T-helper 2 cell treated with Interferon-gamma antibody and Interleukin-4, amounts not matched to agents 5 μg/mL and 100 μg/mL, for 36 hours (primary cell): ENCODE results near the gene AATK.
"Not testable (repeated sequence)": the region's sequence is repeated elsewhere in the genome, so short reads cannot be mapped to it uniquely, and the experiment has no call there.

Experiments used
- DNase-seq: peaks from one replicate; pipeline ENCODE4 v3.0.0; 2021; ENCODE audit warnings: low spot score
- H3K27ac Mint-ChIP-seq: one replicate; pipeline ENCODE4 v1.8.0; 2021; ENCODE audit warnings: mild to moderate bottlenecking, mixed read lengths
- H3K27me3 Mint-ChIP-seq: one replicate; pipeline ENCODE4 v1.8.0; 2021; ENCODE audit warnings: low read depth, mixed read lengths
- H3K36me3 Mint-ChIP-seq: one replicate; pipeline ENCODE4 v1.8.0; 2021; ENCODE audit warnings: low read depth, mixed read lengths
- H3K4me1 Mint-ChIP-seq: one replicate; pipeline ENCODE4 v1.8.0; 2021; ENCODE audit warnings: low read depth, mixed read lengths
- H3K4me3 Mint-ChIP-seq: one replicate; pipeline ENCODE4 v1.8.0; 2022; ENCODE audit warnings: mild to moderate bottlenecking, moderate library complexity, mixed read lengths
- H3K9me3 Mint-ChIP-seq: one replicate; pipeline ENCODE4 v1.8.0; 2021; ENCODE audit warnings: mixed read lengths

The AATK gene

GRCh38 chr17:81157848-81158687, 8.0 kb downstream of the AATK start:
- Mint-ChIP-seq H3K36me3 (no peaks in the 10 kb centered on the region), H3K4me1 (no peaks in the 10 kb centered on the region), H3K27me3 (peaks cover 2% of the 10 kb centered on the region), H3K27ac (no peak overlapping the region), H3K4me3 (no peak overlapping the region), H3K9me3 (no peaks in the 10 kb centered on the region)
- DNase-seq, result no peak

- DNase-seq, result no peak
- Mint-ChIP-seq H3K27ac (no peak overlapping the region), H3K4me1 (no peaks in the 10 kb centered on the region), H3K27me3 (peaks cover 2% of the 10 kb centered on the region), H3K36me3 (no peaks in the 10 kb centered on the region), H3K4me3 (no peak overlapping the region), H3K9me3 (no peaks in the 10 kb centered on the region)
Measured at GRCh38 chr17:81156866-81157805, 8.9 kb downstream of the AATK start.

GRCh38 chr17:81154961-81155360, 11.1 kb downstream of the AATK start:
- H3K27ac Mint-ChIP-seq, result no peak overlapping the region
- DNase-seq, result no peak
- H3K9me3 Mint-ChIP-seq, result no peaks in the 10 kb centered on the region
- no peak overlapping the region for H3K4me3 Mint-ChIP-seq
- no peaks in the 10 kb centered on the region for H3K4me1 Mint-ChIP-seq
- H3K27me3 Mint-ChIP-seq, result no peaks in the 10 kb centered on the region
- no peaks in the 10 kb centered on the region for H3K36me3 Mint-ChIP-seq

GRCh38 chr17:81154016-81154415, 12.0 kb downstream of the AATK start:
- H3K27me3 Mint-ChIP-seq, H3K27ac Mint-ChIP-seq, H3K4me1 Mint-ChIP-seq, H3K9me3 Mint-ChIP-seq, H3K4me3 Mint-ChIP-seq, H3K36me3 Mint-ChIP-seq, DNase-seq: not testable (repeated sequence)

- H3K36me3 Mint-ChIP-seq, result no peaks in the 10 kb centered on the region
- no peak for DNase-seq
- no peaks in the 10 kb centered on the region for H3K9me3 Mint-ChIP-seq
- H3K27me3 Mint-ChIP-seq, result no peaks in the 10 kb centered on the region
- H3K4me3 Mint-ChIP-seq, result no peak overlapping the region
- H3K27ac Mint-ChIP-seq, result no peak overlapping the region
- H3K4me1 Mint-ChIP-seq, result no peaks in the 10 kb centered on the region
Measured at GRCh38 chr17:81153340-81153803, 12.6 kb downstream of the AATK start.

GRCh38 chr17:81152288-81152828, 13.7 kb downstream of the AATK start:
- Mint-ChIP-seq H3K4me1 (no peaks in the 10 kb centered on the region), H3K36me3 (no peaks in the 10 kb centered on the region), H3K9me3 (no peaks in the 10 kb centered on the region), H3K27me3 (no peaks in the 10 kb centered on the region), H3K4me3 (no peak overlapping the region), H3K27ac (no peak overlapping the region)
- DNase-seq, result no peak

- Mint-ChIP-seq H3K27me3 (no peaks in the 10 kb centered on the region), H3K27ac (no peak overlapping the region), H3K4me1 (no peaks in the 10 kb centered on the region), H3K36me3 (no peaks in the 10 kb centered on the region), H3K9me3 (no peaks in the 10 kb centered on the region), H3K4me3 (no peak overlapping the region)
- DNase-seq, result no peak
Measured at GRCh38 chr17:81151278-81151677, 14.7 kb downstream of the AATK start.

GRCh38 chr17:81150377-81151077, 15.5 kb downstream of the AATK start:
- H3K27ac Mint-ChIP-seq, result no peak overlapping the region
- no peak for DNase-seq

GRCh38 chr17:81148986-81149533, 17.0 kb downstream of the AATK start:
- Mint-ChIP-seq H3K4me3 (no peak overlapping the region), H3K27ac (no peak overlapping the region), H3K4me1 (no peaks in the 10 kb centered on the region), H3K36me3 (no peaks in the 10 kb centered on the region), H3K9me3 (no peaks in the 10 kb centered on the region), H3K27me3 (no peaks in the 10 kb centered on the region)
- DNase-seq, result no peak

More at GRCh38 chr17:81150377-81151077, 15.5 kb downstream of the AATK start:
- no peaks in the 10 kb centered on the region for H3K36me3 Mint-ChIP-seq
- no peaks in the 10 kb centered on the region for H3K4me1 Mint-ChIP-seq
- H3K4me3 Mint-ChIP-seq, result no peak overlapping the region
- no peaks in the 10 kb centered on the region for H3K27me3 Mint-ChIP-seq
- no peaks in the 10 kb centered on the region for H3K9me3 Mint-ChIP-seq

- H3K36me3 Mint-ChIP-seq, result no peaks in the 10 kb centered on the region
- H3K27ac Mint-ChIP-seq, result no peak overlapping the region
- H3K4me3 Mint-ChIP-seq, result no peak overlapping the region
- no peaks in the 10 kb centered on the region for H3K27me3 Mint-ChIP-seq
- no peaks in the 10 kb centered on the region for H3K9me3 Mint-ChIP-seq
- DNase-seq, result no peak
- no peaks in the 10 kb centered on the region for H3K4me1 Mint-ChIP-seq
Measured at GRCh38 chr17:81148571-81148970, 17.4 kb downstream of the AATK start.

- H3K36me3 Mint-ChIP-seq, result no peaks in the 10 kb centered on the region
Measured at GRCh38 chr17:81147701-81148100, 18.3 kb downstream of the AATK start.

GRCh38 chr17:81146208-81146607, 19.8 kb downstream of the AATK start:
- not testable (repeated sequence) for H3K27me3 Mint-ChIP-seq, H3K27ac Mint-ChIP-seq, H3K9me3 Mint-ChIP-seq, DNase-seq, H3K4me1 Mint-ChIP-seq, H3K36me3 Mint-ChIP-seq, H3K4me3 Mint-ChIP-seq

More at GRCh38 chr17:81147701-81148100, 18.3 kb downstream of the AATK start:
- Mint-ChIP-seq H3K9me3 (no peaks in the 10 kb centered on the region), H3K27ac (no peak overlapping the region), H3K4me1 (no peaks in the 10 kb centered on the region), H3K4me3 (no peak overlapping the region), H3K27me3 (no peaks in the 10 kb centered on the region)
- no peak for DNase-seq

- DNase-seq, result no peak
- Mint-ChIP-seq H3K36me3 (no peaks in the 10 kb centered on the region), H3K27ac (no peak overlapping the region), H3K9me3 (no peaks in the 10 kb centered on the region), H3K4me1 (no peaks in the 10 kb centered on the region), H3K4me3 (no peak overlapping the region), H3K27me3 (no peaks in the 10 kb centered on the region)
Measured at GRCh38 chr17:81144423-81144781, 21.6 kb downstream of the AATK start.
